MM.1S (cell line): ENCODE data around the gene OGFOD3.

ENCODE experiments used
- DNase-seq: peaks from one replicate; pipeline ENCODE4 v3.0.0-alpha.2; 2015
- H2AFZ ChIP-seq: fragments of 300-600 bp; sonication (generic); 2 replicates; pipeline ENCODE4 v1.6.0; 2016; ENCODE audit warnings: antibody characterized with exemption, low read length
- H3F3A ChIP-seq: fragments of 300-600 bp; sonication (generic); 2 replicates; pipeline ENCODE4 v1.6.1; 2016; ENCODE audit warnings: mild to moderate bottlenecking, antibody characterized with exemption, low read length, moderate library complexity, mixed read lengths; ENCODE audit not compliant: insufficient read depth
- H3K27ac ChIP-seq: fragments of 300-600 bp; sonication (generic); 2 replicates; pipeline ENCODE4 v1.5.1; 2016; ENCODE audit warnings: mild to moderate bottlenecking, low read length
- H3K27me3 ChIP-seq: fragments of 300-600 bp; sonication (generic); replicated peaks from 2 replicates; pipeline ENCODE4 v1.6.0; 2016; ENCODE audit warnings: low read length; ENCODE audit not compliant: insufficient read depth
- H3K36me3 ChIP-seq: fragments of 300-600 bp; sonication (generic); replicated peaks from 2 replicates; pipeline ENCODE4 v1.6.1; 2016; ENCODE audit warnings: mild to moderate bottlenecking, low read length, mixed read lengths; ENCODE audit not compliant: insufficient read depth
- H3K4me1 ChIP-seq: fragments of 300-600 bp; sonication (generic); 2 replicates; pipeline ENCODE4 v1.6.1; 2016; ENCODE audit warnings: low read length, mixed read lengths
- H3K4me2 ChIP-seq: fragments of 300-600 bp; sonication (generic); 2 replicates; pipeline ENCODE4 v1.6.0; 2016; ENCODE audit warnings: low read depth, low read length
- H3K4me3 ChIP-seq: fragments of 300-600 bp; sonication (generic); 2 replicates; pipeline ENCODE4 v1.5.1; 2016; ENCODE audit warnings: low read length, mixed read lengths
- H3K79me2 ChIP-seq: fragments of 300-600 bp; sonication (generic); 2 replicates; pipeline ENCODE4 v1.6.1; 2016; ENCODE audit warnings: mixed run types, low read length, mixed read lengths
- H3K9ac ChIP-seq: fragments of 300-600 bp; sonication (generic); 2 replicates; pipeline ENCODE4 v1.6.1; 2016; ENCODE audit warnings: low read length, mixed read lengths
- H3K9me2 ChIP-seq: fragments of 300-600 bp; sonication (generic); replicated peaks from 2 replicates; pipeline ENCODE4 v1.6.1; 2016; ENCODE audit warnings: mild to moderate bottlenecking, low read length, mixed read lengths; ENCODE audit not compliant: insufficient read depth
- H3K9me3 ChIP-seq: fragments of 300-600 bp; sonication (generic); replicated peaks from 2 replicates; pipeline ENCODE4 v1.6.1; 2016; ENCODE audit warnings: mild to moderate bottlenecking, low read length, mixed read lengths; ENCODE audit not compliant: insufficient read depth
- H4K20me1 ChIP-seq: fragments of 300-600 bp; sonication (generic); 2 replicates; pipeline ENCODE4 v1.6.1; 2016; ENCODE audit warnings: mild to moderate bottlenecking, low read length, moderate library complexity, mixed read lengths; ENCODE audit not compliant: insufficient read depth
- CTCF ChIP-seq: fragments of 300-600 bp; sonication (generic); IDR thresholded peaks from 2 replicates; pipeline ENCODE4 v1.5.1; 2016; ENCODE audit warnings: antibody characterized with exemption, low read length, mixed read lengths
- EZH2 ChIP-seq: fragments of 300-600 bp; sonication (generic); optimal IDR thresholded peaks from 2 replicates; pipeline ENCODE3; 2017; ENCODE audit warnings: low read depth, mild to moderate bottlenecking, antibody characterized with exemption, low read length, mixed read lengths
- EZH2phosphoT487 ChIP-seq: fragments of 300-600 bp; sonication (generic); IDR thresholded peaks from 2 replicates; pipeline ENCODE4 v1.6.1; 2018; ENCODE audit warnings: antibody characterized with exemption, low read length

OGFOD3 gene

DNA sequence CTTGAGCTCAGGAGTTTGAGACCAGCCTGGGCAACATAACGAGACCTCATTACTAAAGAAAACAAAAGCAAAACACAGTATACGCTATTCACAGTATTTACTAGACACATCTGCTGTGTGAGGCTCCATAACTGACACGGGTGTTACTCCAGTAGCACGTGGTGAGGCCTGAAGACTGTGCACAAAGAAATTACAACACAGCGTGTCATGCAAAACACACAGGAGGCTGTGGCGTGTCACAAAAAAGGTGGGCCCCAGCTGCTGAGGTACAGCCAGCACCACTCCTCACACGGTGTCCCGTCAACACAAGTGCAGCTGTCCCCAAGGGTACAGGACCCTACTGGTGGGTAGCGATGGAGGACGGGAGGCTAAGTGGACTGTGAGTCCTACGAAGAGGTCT is 29.5 kb upstream of the OGFOD3 start:
- DNase-seq = no peak
- 0 out of 2 replicates have a peak overlapping the region, but pooled peaks have one; percentile 1 for H3K27ac ChIP-seq
- no peaks in the 10 kb centered on the region for H4K20me1 ChIP-seq
- TF ChIP-seq EZH2phosphoT487 = no peak
- TF ChIP-seq EZH2 = no peak
- no peak for TF ChIP-seq CTCF
- H3K4me1 ChIP-seq = 0 out of 2 replicates have a peak, but pooled peaks cover 9% of the 10 kb centered on the region
- no peaks in the 10 kb centered on the region for H3K9me2 ChIP-seq
- no peak overlapping the region for H3K9ac ChIP-seq
- no peak overlapping the region for H3K4me3 ChIP-seq
- H3K36me3 ChIP-seq = no peaks in the 10 kb centered on the region; the same call in 1 of the 2 replicates
- H3K9me3 ChIP-seq = no peaks in the 10 kb centered on the region
- H3K27me3 ChIP-seq = no peaks in the 10 kb centered on the region
- no peak overlapping the region for H2AFZ ChIP-seq
- H3K4me2 ChIP-seq = 0 out of 2 replicates have a peak overlapping the region, but pooled peaks have one; percentile 0
- H3F3A ChIP-seq = peaks cover 21% of the 10 kb centered on the region
- peaks cover 58% of the 10 kb centered on the region for H3K79me2 ChIP-seq

- Histone ChIP-seq H3K27ac (no peak overlapping the region), H3K27me3 (no peaks in the 10 kb centered on the region), H3K9me3 (no peaks in the 10 kb centered on the region), H3F3A (peaks cover 27% of the 10 kb centered on the region), H3K9me2 (no peaks in the 10 kb centered on the region), H3K4me1 (0 out of 2 replicates have a peak, but pooled peaks cover 9% of the 10 kb centered on the region), H3K4me2 (no peak overlapping the region), H3K4me3 (no peak overlapping the region), H3K79me2 (peaks cover 58% of the 10 kb centered on the region), H4K20me1 (no peaks in the 10 kb centered on the region), H3K36me3 (no peaks in the 10 kb centered on the region; the same call in 1 of the 2 replicates), H3K9ac (no peak overlapping the region), H2AFZ (no peak overlapping the region)
- DNase-seq = no peak
- TF ChIP-seq EZH2phosphoT487 (no peak), EZH2 (no peak), CTCF (no peak)
These were observed 28.3 kb upstream of the OGFOD3 start for GRCh38 chr17:82446649-82447048.

- no peaks in the 10 kb centered on the region for H3K27me3 ChIP-seq
- 0 out of 2 replicates have a peak, but pooled peaks cover 6% of the 10 kb centered on the region for H3K4me1 ChIP-seq
- H3K36me3 ChIP-seq = no peaks in the 10 kb centered on the region; the same call in 1 of the 2 replicates
- no peaks in the 10 kb centered on the region for H3K9me3 ChIP-seq
- H3K79me2 ChIP-seq = peaks cover 58% of the 10 kb centered on the region
- no peak overlapping the region for H2AFZ ChIP-seq
- no peak overlapping the region for H3K27ac ChIP-seq
- H3K4me2 ChIP-seq = no peak overlapping the region
- H3F3A ChIP-seq = peaks cover 27% of the 10 kb centered on the region
- H4K20me1 ChIP-seq = no peaks in the 10 kb centered on the region
- no peak for DNase-seq
- H3K4me3 ChIP-seq = no peak overlapping the region
- no peak overlapping the region for H3K9ac ChIP-seq
- TF ChIP-seq CTCF (no peak), EZH2 (no peak), EZH2phosphoT487 (no peak)
- no peaks in the 10 kb centered on the region for H3K9me2 ChIP-seq
These were observed 27.7 kb upstream of the OGFOD3 start for GRCh38 chr17:82446124-82446523.
